Measurements from ENCODE around the gene AGPAT4. TPM values are rescaled to one million over a fixed set of nuclear protein-coding genes. Genes with fewer than 3 reads are reported as not detected.
A peak's percentile ranks its signal among the peaks of the same experiment; 100 is the strongest.

The AGPAT4 gene
- total and polyA plus RNA-seq, 2 donors (not counting 1 experiment from before 2014, with no cell fraction given): 4.4 to 6.1 TPM

DNA sequence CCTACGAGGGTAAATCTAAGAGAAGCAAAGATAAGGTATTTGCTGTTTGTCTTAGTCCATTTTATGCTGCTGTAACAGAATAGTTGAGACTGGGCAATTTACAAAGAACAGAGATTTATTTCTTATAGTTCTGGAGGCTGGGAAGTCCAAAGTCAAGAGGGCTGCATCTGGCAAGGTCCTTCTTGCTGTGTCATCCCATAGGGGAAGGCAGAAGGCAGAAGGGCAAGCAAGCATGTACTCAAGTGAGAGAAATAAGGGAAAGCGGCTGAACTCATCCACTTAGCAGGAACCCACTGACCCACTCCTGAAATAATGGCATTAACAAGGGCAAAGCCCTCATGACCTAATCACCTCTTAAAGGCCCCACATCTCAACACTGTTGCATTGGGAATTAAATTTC, 102.7 kb downstream of the AGPAT4 start:
- Mint-ChIP-seq H3K9me3 (ENCODE audit: insufficient read depth) (peaks cover 4% of the 10 kb centered on the region), H3K4me1 (peaks cover 31% of the 10 kb centered on the region), H3K27ac (no peak overlapping the region), H3K4me3 (no peak overlapping the region), H3K27me3 (no peaks in the 10 kb centered on the region)
- Histone ChIP-seq H3K4me3 (ENCODE audit: control extremely low read depth in 1 of 5, extremely low read depth in 1 of 5, insufficient read depth in 1 of 5, low read depth in 2 of 5, low read length in 4 of 5) (no peak overlapping the region), H3K9ac (ENCODE audit: low read length) (no peak overlapping the region), H3K27ac (ENCODE audit: low read length in 2 of 2) (no peak overlapping the region), H3K79me2 (ENCODE audit: control insufficient read depth, insufficient read depth, low read length) (no peaks in the 10 kb centered on the region), H3K9me3 (ENCODE audit: control extremely low read depth in 1 of 3, control insufficient read depth in 2 of 3, insufficient read depth in 1 of 3, low read length in 2 of 3) (no peaks in the 10 kb centered on the region), H3K27me3 (replicated peaks in 1 of 4; ENCODE audit: control extremely low read depth in 1 of 4, control insufficient read depth in 3 of 4, insufficient read depth in 4 of 4, low read length in 3 of 4) (no peaks in the 10 kb centered on the region), H3K4me2 (replicated peaks; ENCODE audit: low read depth, low read length, poor library complexity, severe bottlenecking) (peak overlapping the region; percentile 65), H3K36me3 (replicated peaks in 1 of 2; ENCODE audit: control extremely low read depth in 1 of 2, control insufficient read depth in 1 of 2, extremely low read depth in 1 of 2, insufficient read depth in 2 of 2, low read length in 1 of 2) (no peaks in the 10 kb centered on the region), H4K20me1 (ENCODE audit: control insufficient read depth, insufficient read depth, low read length, poor library complexity, severe bottlenecking) (no peaks in the 10 kb centered on the region), H2AFZ (ENCODE audit: insufficient read depth, low read depth, low read length, poor library complexity, severe bottlenecking) (no peak overlapping the region), H3K4me1 (ENCODE audit: control insufficient read depth in 2 of 2, insufficient read depth in 2 of 2, low read length in 2 of 2) (peaks cover 29 to 30% of the 10 kb centered on the region in 2 donors)
- DNase-seq (no peak), ATAC-seq (ENCODE audit: low read depth) (no peak)
- 100% methylated on average over 1 of the region's 2 CpGs for WGBS (ENCODE audit: insufficient coverage)
- TF ChIP-seq, protein P1, sequence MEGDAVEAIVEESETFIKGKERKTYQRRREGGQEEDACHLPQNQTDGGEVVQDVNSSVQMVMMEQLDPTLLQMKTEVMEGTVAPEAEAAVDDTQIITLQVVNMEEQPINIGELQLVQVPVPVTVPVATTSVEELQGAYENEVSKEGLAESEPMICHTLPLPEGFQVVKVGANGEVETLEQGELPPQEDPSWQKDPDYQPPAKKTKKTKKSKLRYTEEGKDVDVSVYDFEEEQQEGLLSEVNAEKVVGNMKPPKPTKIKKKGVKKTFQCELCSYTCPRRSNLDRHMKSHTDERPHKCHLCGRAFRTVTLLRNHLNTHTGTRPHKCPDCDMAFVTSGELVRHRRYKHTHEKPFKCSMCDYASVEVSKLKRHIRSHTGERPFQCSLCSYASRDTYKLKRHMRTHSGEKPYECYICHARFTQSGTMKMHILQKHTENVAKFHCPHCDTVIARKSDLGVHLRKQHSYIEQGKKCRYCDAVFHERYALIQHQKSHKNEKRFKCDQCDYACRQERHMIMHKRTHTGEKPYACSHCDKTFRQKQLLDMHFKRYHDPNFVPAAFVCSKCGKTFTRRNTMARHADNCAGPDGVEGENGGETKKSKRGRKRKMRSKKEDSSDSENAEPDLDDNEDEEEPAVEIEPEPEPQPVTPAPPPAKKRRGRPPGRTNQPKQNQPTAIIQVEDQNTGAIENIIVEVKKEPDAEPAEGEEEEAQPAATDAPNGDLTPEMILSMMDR (IDR thresholded peaks at IDR 0.05): no peak
- TF ChIP-seq EZH2 (IDR thresholded peaks at IDR 0.05; ENCODE audit: borderline replicate concordance, insufficient read depth, low read depth, low read length, poor library complexity, severe bottlenecking): no peak
- CTCF ChIA-PET: interaction anchor here (1.5 kb wide), 1 partner anchor 203 kb away, joined by 3 read pairs; no protein-coding TSS in a partner anchor
- intact Hi-C loops (cut with micrococcal nuclease): loop anchor here (5.0 kb wide), 3 partner anchors 101 to 1556 kb away; partner anchors contain the start of genes AGPAT4, MAP3K4, PACRG and PRKN
- POLR2A ChIA-PET: no interaction called here

DNA sequence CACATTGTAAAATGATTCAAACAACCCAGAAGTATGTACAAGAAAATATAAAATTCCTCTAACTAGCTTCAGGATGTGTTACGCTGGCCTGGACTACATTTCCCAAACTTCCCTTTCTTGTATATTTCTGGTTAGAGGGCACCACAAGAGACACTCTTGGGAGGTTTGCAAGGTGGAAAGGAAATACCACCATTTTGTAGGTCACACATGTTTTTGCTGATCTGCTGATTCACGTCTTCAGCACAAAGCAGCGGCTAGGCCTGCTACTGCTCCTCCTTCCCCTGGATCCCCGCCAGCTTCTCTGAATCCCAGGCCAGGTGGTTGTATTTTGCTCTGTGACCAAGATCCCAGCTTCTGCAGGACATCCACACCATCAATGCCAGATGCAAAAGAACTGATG, 104.2 kb downstream of the AGPAT4 start:
- DNase-seq: no peak
- Mint-ChIP-seq H3K9me3 (ENCODE audit: insufficient read depth) (no peaks in the 10 kb centered on the region), H3K27ac (peak overlapping the region; percentile 78), H3K4me1 (peaks cover 31% of the 10 kb centered on the region), H3K27me3 (no peaks in the 10 kb centered on the region), H3K4me3 (peak overlapping the region; percentile 79)
- no peak for ATAC-seq (ENCODE audit: low read depth)
- intact Hi-C loops (cut with micrococcal nuclease): loop anchor here (5.0 kb wide), 3 partner anchors 103 to 1558 kb away; partner anchors contain the start of genes AGPAT4, MAP3K4, PACRG and PRKN
- Histone ChIP-seq H3K4me1 (ENCODE audit: control insufficient read depth in 2 of 2, insufficient read depth in 2 of 2, low read length in 2 of 2) (peaks cover 29 to 30% of the 10 kb centered on the region in 2 donors), H3K4me2 (replicated peaks; ENCODE audit: low read depth, low read length, poor library complexity, severe bottlenecking) (peak overlapping the region; percentile 65), H4K20me1 (ENCODE audit: control insufficient read depth, insufficient read depth, low read length, poor library complexity, severe bottlenecking) (no peaks in the 10 kb centered on the region), H2AFZ (ENCODE audit: insufficient read depth, low read depth, low read length, poor library complexity, severe bottlenecking) (no peak overlapping the region), H3K9ac (ENCODE audit: low read length) (peak overlapping the region; percentile 10), H3K27me3 (replicated peaks in 1 of 4; ENCODE audit: control extremely low read depth in 1 of 4, control insufficient read depth in 3 of 4, insufficient read depth in 4 of 4, low read length in 3 of 4) (no peaks in the 10 kb centered on the region), H3K27ac (ENCODE audit: low read length in 2 of 2) (peak overlapping the region in 1 of 2 donors; percentile 39), H3K79me2 (ENCODE audit: control insufficient read depth, insufficient read depth, low read length) (no peaks in the 10 kb centered on the region), H3K4me3 (ENCODE audit: control extremely low read depth in 1 of 5, extremely low read depth in 1 of 5, insufficient read depth in 1 of 5, low read depth in 2 of 5, low read length in 4 of 5) (peak overlapping the region in 1 of 5 experiments; percentile 15), H3K36me3 (replicated peaks in 1 of 2; ENCODE audit: control extremely low read depth in 1 of 2, control insufficient read depth in 1 of 2, extremely low read depth in 1 of 2, insufficient read depth in 2 of 2, low read length in 1 of 2) (peaks cover 0 to 6% of the 10 kb centered on the region in 2 experiments), H3K9me3 (ENCODE audit: control extremely low read depth in 1 of 3, control insufficient read depth in 2 of 3, insufficient read depth in 1 of 3, low read length in 2 of 3) (no peaks in the 10 kb centered on the region)
- 52% methylated on average over 3 of the region's 4 CpGs for WGBS (ENCODE audit: insufficient coverage)
- ChIA-PET CTCF (interaction anchor here (1.1 to 1.5 kb wide), 2 partner anchors 31 to 204 kb away, joined by 3 read pairs; no protein-coding TSS in a partner anchor), POLR2A (no interaction called here)
- TF ChIP-seq, protein P1 (IDR thresholded peaks at IDR 0.05): no peak
- TF ChIP-seq EZH2 (IDR thresholded peaks at IDR 0.05; ENCODE audit: borderline replicate concordance, insufficient read depth, low read depth, low read length, poor library complexity, severe bottlenecking): no peak

All from B cell (primary cell).